Measurements from ENCODE around the gene G0S2.

The G0S2 gene

DNA sequence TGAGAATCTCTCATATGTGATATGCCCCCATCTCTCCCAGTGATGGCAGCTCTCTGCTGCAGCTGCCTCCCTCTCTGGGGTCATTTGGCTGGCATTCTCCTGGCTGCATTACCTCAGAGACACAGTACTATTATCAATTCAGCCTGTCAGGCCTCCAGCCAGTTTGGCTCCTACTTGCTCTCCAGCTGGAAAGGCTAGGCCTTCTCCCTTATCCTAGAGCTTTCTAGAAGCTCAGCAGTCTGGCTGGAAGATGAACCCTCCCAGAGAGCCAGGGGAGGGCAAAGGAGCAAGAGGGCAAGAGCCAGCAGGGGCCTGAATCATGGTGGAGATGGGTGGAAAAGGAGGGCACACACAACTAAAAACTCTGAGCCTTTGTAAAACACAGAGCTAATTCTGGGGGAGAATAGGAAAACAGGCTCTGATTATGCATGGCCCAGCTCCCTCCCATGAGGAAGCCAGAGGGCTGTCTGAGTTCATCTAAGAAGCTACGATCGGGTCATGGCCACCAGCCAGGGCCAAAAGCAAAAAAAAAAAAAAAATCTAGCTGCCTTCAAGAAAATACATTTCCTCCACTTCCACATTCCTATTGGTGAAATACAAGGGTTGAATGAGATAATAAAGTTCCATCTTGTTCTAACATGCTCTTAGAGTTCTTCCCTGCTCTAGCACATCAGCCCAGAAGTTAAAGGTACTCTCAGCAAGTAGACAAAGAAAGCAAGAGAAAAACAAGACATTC, 31.8 kb upstream of the G0S2 start:
- Mint-ChIP-seq H3K27ac (no peak overlapping the region), H3K4me3 (no peak overlapping the region), H3K36me3 (no peaks in the 10 kb centered on the region), H3K9me3 (ENCODE audit: low read depth) (no peaks in the 10 kb centered on the region), H3K27me3 (no peaks in the 10 kb centered on the region), H3K4me1 (ENCODE audit: low read depth) (no peaks in the 10 kb centered on the region)

DNA sequence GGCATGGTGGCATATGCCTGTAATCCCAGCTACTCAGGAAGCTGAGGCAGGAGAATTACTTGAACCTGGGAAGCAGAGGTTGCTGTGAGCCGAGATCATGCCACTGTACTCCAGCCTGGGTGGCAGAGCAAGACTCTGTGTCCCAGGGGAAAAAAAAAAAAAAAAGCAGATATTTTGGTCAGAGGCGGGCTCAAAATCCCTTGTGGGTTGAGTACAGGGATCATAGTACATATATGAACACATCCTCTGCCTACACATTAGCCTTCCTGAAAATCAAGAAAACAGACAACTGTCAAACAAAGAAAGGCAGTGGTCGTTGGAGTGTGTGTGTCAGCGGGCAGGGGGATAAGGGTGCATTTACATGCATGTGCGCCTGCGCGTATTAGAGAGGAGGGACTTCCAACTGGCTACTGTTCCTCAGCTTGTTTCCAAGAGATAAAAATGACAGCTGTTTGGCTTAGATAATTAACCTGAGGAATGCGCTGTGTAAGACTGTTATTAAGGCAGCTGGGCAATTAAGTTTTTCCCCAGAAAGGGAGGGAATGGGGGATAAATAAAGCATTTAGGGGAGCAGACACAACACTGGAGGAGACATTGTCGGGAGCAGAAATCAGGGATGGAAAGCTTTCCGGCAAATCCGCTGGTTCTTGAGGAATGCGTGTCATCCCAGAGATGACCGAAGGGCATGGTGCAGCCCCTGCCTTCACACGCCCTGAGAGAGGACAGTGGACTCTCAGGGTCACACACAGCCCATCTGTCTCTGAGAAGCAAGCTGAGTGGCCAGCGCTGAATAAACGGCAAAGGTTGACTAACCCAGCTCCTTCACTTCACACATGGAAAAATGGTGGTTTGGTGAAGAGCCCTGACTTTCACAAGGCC, 29.4 kb upstream of the G0S2 start:
- Mint-ChIP-seq H3K9me3 (ENCODE audit: low read depth) (no peaks in the 10 kb centered on the region), H3K36me3 (no peaks in the 10 kb centered on the region), H3K4me1 (ENCODE audit: low read depth) (peaks cover 6% of the 10 kb centered on the region), H3K27me3 (no peaks in the 10 kb centered on the region), H3K27ac (no peak overlapping the region), H3K4me3 (no peak overlapping the region)

DNA sequence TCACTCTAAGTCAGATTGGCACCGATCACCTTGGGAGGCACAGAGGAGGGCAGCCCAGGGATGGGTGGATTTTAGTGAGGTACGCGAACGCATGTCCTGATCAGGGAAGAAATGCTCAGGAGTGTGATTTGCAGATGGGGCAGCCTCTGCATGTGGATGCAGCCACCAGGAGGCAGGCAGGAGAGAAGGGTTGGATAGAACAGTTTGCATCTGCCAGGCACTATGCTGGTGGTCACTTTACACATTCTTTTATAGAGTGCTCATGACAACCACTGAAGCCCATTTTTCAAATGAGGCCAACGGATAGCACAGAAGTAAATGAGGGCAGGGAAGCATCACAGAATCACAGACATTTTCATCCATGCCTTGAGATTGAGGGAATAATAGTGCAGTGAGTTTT, 28.7 kb upstream of the G0S2 start:
- Mint-ChIP-seq H3K4me3 (no peak overlapping the region), H3K27ac (no peak overlapping the region), H3K27me3 (no peaks in the 10 kb centered on the region), H3K36me3 (no peaks in the 10 kb centered on the region), H3K4me1 (ENCODE audit: low read depth) (peaks cover 10% of the 10 kb centered on the region), H3K9me3 (ENCODE audit: low read depth) (no peaks in the 10 kb centered on the region)

DNA sequence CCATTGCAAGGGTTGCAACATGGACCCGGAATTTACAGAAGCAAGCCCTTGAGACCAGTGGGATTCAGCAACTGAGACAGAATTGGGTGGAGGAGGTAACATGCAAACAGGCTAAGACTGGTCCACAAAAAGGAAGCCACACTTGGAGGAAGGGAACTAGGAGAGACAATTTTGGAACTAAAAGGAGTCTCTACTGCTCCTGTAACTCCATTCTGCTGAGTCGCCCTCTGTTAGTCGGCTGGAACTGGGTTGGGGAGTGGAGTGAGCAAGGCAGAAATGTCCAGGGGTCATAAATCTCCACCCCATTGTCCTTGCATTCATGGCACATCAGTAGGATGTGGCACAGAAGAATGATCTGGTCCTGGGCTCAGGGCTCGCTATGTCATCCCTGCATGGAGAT, 28.1 kb upstream of the G0S2 start:
- Mint-ChIP-seq H3K4me1 (ENCODE audit: low read depth) (peaks cover 12% of the 10 kb centered on the region), H3K4me3 (no peak overlapping the region), H3K36me3 (no peaks in the 10 kb centered on the region), H3K27ac (no peak overlapping the region), H3K9me3 (ENCODE audit: low read depth) (no peaks in the 10 kb centered on the region), H3K27me3 (no peaks in the 10 kb centered on the region)

DNA sequence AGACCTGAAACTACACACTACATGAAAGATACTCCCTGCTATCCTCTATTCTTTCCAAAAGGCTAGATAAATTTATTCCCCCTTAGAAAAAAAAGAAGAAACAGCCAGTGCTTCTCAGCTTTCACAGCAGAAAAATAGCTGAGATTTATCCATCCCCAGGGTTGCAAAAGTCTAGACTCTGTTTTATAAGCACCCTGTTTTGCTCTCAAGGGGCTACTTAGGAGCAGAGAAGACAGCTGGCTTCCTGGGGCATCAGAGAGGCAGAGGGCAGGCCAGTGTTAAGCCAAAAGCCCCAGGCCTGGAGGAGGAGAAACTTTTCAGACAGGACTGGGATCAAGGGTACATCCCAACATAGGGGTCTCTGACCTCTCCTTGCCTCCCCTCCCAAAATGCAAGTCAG, 26.9 kb upstream of the G0S2 start:
- no peaks in the 10 kb centered on the region for H3K36me3 Mint-ChIP-seq
- no peak overlapping the region for H3K27ac Mint-ChIP-seq
- no peaks in the 10 kb centered on the region for H3K9me3 Mint-ChIP-seq (ENCODE audit: low read depth)
- no peak overlapping the region for H3K4me3 Mint-ChIP-seq
- no peaks in the 10 kb centered on the region for H3K27me3 Mint-ChIP-seq
- H3K4me1 Mint-ChIP-seq (ENCODE audit: low read depth), result peaks cover 20% of the 10 kb centered on the region

DNA sequence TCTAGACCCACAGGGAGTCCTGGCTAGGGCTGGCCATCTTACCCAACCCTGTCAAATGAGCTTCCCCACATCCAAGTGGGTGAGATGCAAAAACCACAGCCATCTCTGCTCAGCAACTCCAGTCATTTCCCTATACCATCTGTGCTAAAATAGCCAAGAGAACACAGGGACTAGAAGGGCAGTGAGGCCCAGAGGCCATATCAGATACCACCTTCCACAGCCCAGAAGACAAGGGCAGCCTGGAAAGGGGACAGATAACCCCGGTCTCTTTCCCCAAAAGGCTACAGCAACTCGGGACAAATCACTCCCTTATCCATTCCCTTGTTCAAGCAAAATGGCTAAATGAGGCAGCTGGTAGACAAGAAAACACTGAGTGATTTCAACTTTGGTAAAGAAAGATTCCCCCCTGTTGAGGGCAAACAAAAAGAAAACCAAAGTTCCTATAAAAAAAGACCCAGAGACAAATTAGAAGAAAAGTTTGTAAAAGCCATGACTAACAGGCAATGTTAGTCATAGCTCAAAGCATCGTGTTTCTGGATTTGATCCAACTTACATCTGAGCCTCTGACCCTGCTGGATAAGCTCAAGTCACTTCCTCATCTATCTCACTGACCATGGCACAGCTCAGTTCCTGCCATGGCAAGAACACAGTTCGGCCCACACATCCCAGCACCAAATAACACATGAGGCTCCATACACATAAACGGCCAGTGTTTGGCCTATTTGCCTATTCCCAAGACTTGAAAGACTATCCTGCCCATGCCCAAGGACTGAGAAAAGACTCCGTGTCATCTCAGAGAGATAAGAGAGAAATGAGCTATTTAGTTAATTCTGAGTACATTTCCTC, 26.1 kb upstream of the G0S2 start:
- Mint-ChIP-seq H3K9me3 (ENCODE audit: low read depth) (no peaks in the 10 kb centered on the region), H3K4me3 (no peak overlapping the region), H3K27me3 (no peaks in the 10 kb centered on the region), H3K36me3 (no peaks in the 10 kb centered on the region), H3K4me1 (ENCODE audit: low read depth) (peaks cover 25% of the 10 kb centered on the region), H3K27ac (no peak overlapping the region)

DNA sequence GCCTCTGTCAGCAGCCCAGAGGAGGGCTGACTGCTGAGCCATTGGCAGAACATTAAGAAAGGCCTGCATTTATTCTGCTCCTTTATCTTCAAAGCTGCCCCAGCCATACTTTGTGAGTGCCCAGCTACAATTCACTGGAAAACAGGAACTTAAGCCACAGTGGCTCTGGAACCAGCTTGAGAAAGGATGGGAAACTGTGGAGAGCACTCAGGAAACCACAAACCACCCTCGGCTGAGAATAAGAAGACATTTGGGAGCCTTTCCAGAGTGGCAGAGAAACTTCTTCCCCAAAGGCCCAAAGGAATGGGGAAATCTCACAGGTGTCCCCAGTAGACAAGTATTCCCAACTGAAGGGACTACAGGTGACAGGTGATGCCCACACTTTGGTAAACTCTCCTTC, 24.8 kb upstream of the G0S2 start:
- peaks cover 25% of the 10 kb centered on the region for H3K4me1 Mint-ChIP-seq (ENCODE audit: low read depth)
- no peaks in the 10 kb centered on the region for H3K36me3 Mint-ChIP-seq
- H3K27me3 Mint-ChIP-seq, result no peaks in the 10 kb centered on the region
- no peak overlapping the region for H3K27ac Mint-ChIP-seq
- no peak overlapping the region for H3K4me3 Mint-ChIP-seq
- H3K9me3 Mint-ChIP-seq (ENCODE audit: low read depth), result no peaks in the 10 kb centered on the region

DNA sequence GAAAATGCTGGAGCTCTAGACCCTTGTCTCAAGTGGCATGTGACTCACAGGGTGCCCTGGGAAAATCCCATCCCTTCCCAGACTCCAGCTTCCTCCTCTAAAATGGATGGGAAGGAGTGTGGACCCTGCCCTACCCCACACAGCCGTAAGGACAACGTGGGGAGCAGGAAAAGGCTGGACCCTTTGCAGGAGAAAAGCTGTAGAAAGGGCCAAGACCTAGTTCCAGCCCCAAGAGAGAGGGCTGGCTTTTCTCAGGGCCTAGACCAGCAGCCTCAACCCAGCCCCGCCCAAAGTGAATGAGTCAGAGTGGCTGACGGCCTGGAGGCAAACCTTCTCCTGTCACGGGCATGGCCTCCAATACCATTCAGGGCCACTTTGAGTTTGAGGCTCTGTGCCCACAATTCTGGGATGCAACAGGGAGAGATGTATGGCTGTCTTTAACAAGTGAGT, 24.0 kb upstream of the G0S2 start:
- Mint-ChIP-seq H3K27me3 (no peaks in the 10 kb centered on the region), H3K4me1 (ENCODE audit: low read depth) (peaks cover 25% of the 10 kb centered on the region), H3K4me3 (no peak overlapping the region), H3K9me3 (ENCODE audit: low read depth) (no peaks in the 10 kb centered on the region), H3K36me3 (no peaks in the 10 kb centered on the region), H3K27ac (no peak overlapping the region)

DNA sequence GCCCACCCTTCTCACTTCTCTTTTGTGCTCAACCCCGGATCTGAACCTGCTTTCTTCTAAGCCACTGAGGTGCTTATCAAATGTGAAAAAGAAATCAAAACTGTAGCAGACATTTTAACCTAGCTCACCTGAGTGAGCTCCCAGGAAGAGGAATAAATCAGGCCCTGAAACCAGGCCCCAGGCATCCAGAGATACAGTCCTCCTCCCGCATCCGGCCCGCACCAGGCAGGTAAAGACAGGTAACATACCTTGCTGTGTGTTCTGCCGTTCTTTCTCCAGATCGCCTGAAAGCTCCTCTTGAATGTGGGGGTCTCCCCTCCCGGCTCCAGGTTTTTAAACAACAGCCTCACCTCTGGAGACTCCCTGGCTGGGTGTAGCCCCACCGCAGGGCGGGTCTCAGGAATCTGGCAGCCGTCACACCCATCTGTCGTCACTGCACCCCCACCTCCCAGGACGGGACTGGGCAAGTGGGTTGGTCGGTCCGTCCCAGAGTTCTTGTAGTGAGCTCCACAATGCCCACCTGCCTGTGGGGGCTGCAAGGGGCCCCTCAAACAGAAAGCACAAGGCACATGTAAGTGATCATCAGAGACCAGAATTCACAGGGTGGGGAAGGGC, 23.0 kb upstream of the G0S2 start, which contains the start of gene LAMB3:
Gene LAMB3, minus strand, starts transcription at position 305 of the 615 bp plus-strand sequence. CDS start 1,481 bp downstream, outside the sequence.
- H3K27me3 Mint-ChIP-seq, result no peaks in the 10 kb centered on the region
- no peak within 1 kb of the TSS for H3K27ac Mint-ChIP-seq
- H3K9me3 Mint-ChIP-seq (ENCODE audit: low read depth), result no peaks in the 10 kb centered on the region
- H3K36me3 Mint-ChIP-seq, result no peaks in the 10 kb centered on the region
- H3K4me3 Mint-ChIP-seq, result no peak within 1 kb of the TSS
- peaks cover 25% of the 10 kb centered on the region for H3K4me1 Mint-ChIP-seq (ENCODE audit: low read depth)

DNA sequence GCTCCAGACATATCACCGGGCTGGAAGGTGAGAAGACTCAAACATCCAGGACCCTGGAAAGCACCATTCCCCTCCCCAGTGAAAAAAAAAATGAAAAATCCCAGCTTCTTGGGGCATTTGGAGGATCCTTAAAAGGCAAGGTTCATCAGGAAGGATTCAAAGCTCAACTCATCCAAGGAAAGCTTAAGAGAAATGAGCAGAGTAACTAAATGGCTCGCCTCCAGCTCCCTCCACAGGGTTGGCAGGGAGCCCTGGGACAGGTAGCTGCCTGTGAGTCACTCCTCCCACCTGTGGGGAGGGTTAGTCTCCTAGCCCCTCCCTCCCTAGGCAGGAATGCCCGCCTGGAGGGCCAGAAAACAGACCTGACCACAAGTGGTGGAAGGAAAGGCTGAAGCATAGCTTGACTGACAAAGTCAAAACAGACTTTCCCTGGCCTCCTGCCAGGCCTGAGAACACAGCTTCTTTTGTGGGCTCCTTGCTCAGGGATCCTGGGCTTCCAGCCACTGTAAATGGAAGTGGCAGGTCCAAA, 22.3 kb upstream of the G0S2 start:
- H3K36me3 Mint-ChIP-seq, result no peaks in the 10 kb centered on the region
- H3K9me3 Mint-ChIP-seq (ENCODE audit: low read depth), result no peaks in the 10 kb centered on the region
- peaks cover 2% of the 10 kb centered on the region for H3K27me3 Mint-ChIP-seq
- H3K4me3 Mint-ChIP-seq, result no peak overlapping the region
- no peak overlapping the region for H3K27ac Mint-ChIP-seq
- H3K4me1 Mint-ChIP-seq (ENCODE audit: low read depth), result peaks cover 25% of the 10 kb centered on the region

DNA sequence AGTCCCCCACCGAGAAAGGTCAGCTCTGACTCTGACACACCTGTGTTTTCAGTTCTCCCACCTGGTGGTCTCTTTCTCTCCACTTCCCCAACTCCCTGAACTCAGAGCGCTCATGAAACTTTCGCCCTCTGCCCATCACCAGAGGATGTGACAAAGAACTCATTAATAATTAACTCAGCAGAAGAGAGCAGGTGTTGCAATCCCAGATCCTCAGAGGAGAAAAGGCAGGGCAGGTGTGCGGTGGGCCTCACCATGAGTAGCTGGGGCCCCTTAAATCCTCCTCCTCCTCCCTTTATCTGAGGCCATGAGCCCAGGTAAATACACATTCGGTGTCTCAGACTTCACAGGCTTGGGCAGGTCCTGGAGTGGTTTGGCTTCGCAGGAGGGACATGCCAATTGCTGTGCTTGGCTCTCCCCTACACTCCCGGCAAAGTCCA, 21.3 kb upstream of the G0S2 start:
- H3K27ac Mint-ChIP-seq, result no peak overlapping the region
- H3K4me3 Mint-ChIP-seq, result no peak overlapping the region
- H3K36me3 Mint-ChIP-seq, result no peaks in the 10 kb centered on the region
- no peaks in the 10 kb centered on the region for H3K9me3 Mint-ChIP-seq (ENCODE audit: low read depth)
- peaks cover 2% of the 10 kb centered on the region for H3K27me3 Mint-ChIP-seq
- peaks cover 25% of the 10 kb centered on the region for H3K4me1 Mint-ChIP-seq (ENCODE audit: low read depth)

DNA sequence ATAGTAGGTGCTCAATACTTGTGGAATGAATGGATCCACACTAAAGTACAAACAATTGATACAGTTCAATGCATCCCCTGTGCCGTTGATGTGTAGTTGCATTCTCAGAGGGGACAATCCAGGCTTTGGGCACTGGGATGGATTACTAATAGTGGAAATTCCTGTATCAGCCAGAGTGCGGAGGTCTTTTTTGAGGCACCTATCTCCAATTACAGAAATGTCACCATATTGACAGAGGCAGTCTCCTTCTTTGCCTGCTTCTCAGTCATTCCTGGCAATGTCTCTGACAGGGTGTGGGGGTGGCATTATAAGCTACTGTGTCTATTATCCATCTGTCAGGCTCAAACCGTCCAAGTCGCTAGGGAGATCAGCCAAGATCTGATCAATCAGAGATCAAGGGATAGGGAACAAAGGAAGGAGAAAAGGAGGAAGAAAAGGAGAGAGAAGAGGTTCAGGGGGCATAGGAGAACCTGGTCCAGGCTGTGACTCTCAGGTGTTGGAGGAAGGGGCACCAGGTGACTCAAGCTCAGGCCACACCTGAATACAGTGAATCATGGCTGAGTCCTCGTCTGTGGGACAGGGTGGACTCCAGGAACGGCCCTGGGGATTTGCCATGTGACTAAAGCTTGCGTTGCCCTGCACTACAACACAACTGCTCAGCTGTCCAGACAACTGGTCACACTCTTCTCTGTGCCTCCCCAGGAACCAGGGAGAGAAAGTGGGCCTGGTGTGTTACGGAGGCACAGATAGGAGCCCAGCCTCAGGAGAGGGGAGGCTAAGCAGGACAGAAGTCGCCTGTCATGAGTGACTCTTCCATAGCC, 19.6 kb upstream of the G0S2 start:
- Mint-ChIP-seq H3K27ac (no peak overlapping the region), H3K27me3 (peaks cover 2% of the 10 kb centered on the region), H3K4me1 (ENCODE audit: low read depth) (peaks cover 28% of the 10 kb centered on the region), H3K9me3 (ENCODE audit: low read depth) (no peaks in the 10 kb centered on the region), H3K4me3 (no peak overlapping the region), H3K36me3 (no peaks in the 10 kb centered on the region)

DNA sequence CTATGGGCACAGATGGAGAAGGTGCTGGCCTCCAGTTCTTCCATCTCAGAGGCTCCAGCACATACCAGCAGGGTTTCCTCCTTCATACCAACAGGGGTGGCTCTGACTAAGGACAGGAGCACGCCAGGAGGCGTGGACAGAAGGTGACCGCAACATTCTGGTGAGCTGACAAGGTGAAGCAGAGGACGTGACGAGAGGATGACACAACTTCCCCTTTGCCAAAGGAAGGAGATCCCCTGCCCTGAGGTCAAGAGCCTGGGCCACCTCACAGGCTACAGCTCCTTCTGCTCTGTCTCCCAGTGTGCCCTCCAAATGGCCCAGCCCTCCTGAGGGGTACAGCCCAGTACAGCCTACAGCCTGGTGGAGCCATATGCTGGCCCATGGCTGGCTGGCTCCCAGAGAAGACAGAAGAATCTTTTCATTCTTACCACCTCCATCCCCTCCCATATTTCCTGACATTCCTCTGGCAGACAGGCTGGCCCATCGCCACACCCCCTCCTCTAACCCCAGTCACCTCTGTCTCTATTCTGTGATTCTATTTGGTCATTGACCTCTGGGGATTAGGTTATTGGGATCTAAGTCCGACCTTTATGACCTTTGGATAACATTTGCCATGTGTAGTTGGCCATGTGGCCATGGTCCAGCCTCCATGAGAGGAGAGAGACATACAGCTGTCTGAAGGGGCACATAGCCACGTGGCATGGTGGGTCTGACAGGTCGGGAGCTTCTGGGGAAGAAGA, 17.9 kb upstream of the G0S2 start:
- Mint-ChIP-seq H3K9me3 (ENCODE audit: low read depth) (no peaks in the 10 kb centered on the region), H3K4me3 (no peak overlapping the region), H3K36me3 (peaks cover 2% of the 10 kb centered on the region), H3K4me1 (ENCODE audit: low read depth) (peaks cover 22% of the 10 kb centered on the region), H3K27ac (no peak overlapping the region), H3K27me3 (peaks cover 2% of the 10 kb centered on the region)
